ENCODE results near the gene PLXDC1. TPM values are rescaled to one million over a fixed set of nuclear protein-coding genes. Genes with fewer than 3 reads are reported as not detected.

PLXDC1 gene
- total and polyA plus RNA-seq, 2 of the 13 experiments (the other 11 are each of a cell fraction or from before 2014, with no cell fraction given), result not detected

- TF ChIP-seq ZNF646 (CRISPR knock-in tag; IDR thresholded peaks at IDR 0.05) (0 out of 2 replicates have a peak, but pooled peaks have one; percentile 3), MED13 (CRISPR knock-in tag; IDR thresholded peaks at IDR 0.05) (peak; percentile 12; the same call in 1 of the 2 replicates), SNAPC2 (CRISPR knock-in tag; IDR thresholded peaks at IDR 0.05) (no peak), ZNF562 (CRISPR knock-in tag; IDR thresholded peaks at IDR 0.05; ENCODE audit: borderline replicate concordance) (no peak), KDM1A (CRISPR knock-in tag; IDR thresholded peaks at IDR 0.05) (no peak), XRCC5 (optimal IDR thresholded peaks at IDR 0.05; ENCODE audit: low read length) (peak; percentile 16), ZNF180 (CRISPR knock-in tag; IDR thresholded peaks at IDR 0.05; ENCODE audit: borderline replicate concordance, low read depth) (no peak; the same call in 1 of the 2 replicates), ZNF691 (CRISPR knock-in tag; IDR thresholded peaks at IDR 0.05; ENCODE audit: borderline replicate concordance, low read depth) (no peak), YEATS4 (CRISPR knock-in tag; IDR thresholded peaks at IDR 0.05; ENCODE audit: borderline replicate concordance) (peak; percentile 56; the same call in 1 of the 2 replicates), ZNF784 (CRISPR knock-in tag; IDR thresholded peaks at IDR 0.05; ENCODE audit: borderline replicate concordance) (0 out of 2 replicates have a peak, but pooled peaks have one; percentile 22), USF2 (IDR thresholded peaks at IDR 0.05; ENCODE audit: low read depth, low read length) (no peak), USF2 (CRISPR knock-in tag; IDR thresholded peaks at IDR 0.05; ENCODE audit: borderline replicate concordance) (no peak), TARDBP (CRISPR knock-in tag; IDR thresholded peaks at IDR 0.05) (no peak), ATF6 (CRISPR knock-in tag; conservative IDR thresholded peaks at IDR 0.05) (no peak; the same call in 1 of the 2 replicates), ZSCAN21 (CRISPR knock-in tag; IDR thresholded peaks at IDR 0.05; ENCODE audit: borderline replicate concordance) (peak; percentile 51; the same call in 1 of the 2 replicates), ZNF3 (CRISPR knock-in tag; IDR thresholded peaks at IDR 0.05) (0 out of 2 replicates have a peak, but pooled peaks have one; percentile 14), DRAP1 (CRISPR knock-in tag; IDR thresholded peaks at IDR 0.05) (peak; percentile 23)
Observed at GRCh38 chr17:39153599-39154051, 2.2 kb upstream of the PLXDC1 start (continued).
